ENCODE measurements around the gene LRRC17.

GRCh38 chr7:102976493-102976892, 63.7 kb downstream of the LRRC17 start:
- no peak for TF ChIP-seq POLR2AphosphoS5 (IDR thresholded peaks at IDR 0.05; ENCODE audit: low read depth, low read length)
- TF ChIP-seq, protein P1, sequence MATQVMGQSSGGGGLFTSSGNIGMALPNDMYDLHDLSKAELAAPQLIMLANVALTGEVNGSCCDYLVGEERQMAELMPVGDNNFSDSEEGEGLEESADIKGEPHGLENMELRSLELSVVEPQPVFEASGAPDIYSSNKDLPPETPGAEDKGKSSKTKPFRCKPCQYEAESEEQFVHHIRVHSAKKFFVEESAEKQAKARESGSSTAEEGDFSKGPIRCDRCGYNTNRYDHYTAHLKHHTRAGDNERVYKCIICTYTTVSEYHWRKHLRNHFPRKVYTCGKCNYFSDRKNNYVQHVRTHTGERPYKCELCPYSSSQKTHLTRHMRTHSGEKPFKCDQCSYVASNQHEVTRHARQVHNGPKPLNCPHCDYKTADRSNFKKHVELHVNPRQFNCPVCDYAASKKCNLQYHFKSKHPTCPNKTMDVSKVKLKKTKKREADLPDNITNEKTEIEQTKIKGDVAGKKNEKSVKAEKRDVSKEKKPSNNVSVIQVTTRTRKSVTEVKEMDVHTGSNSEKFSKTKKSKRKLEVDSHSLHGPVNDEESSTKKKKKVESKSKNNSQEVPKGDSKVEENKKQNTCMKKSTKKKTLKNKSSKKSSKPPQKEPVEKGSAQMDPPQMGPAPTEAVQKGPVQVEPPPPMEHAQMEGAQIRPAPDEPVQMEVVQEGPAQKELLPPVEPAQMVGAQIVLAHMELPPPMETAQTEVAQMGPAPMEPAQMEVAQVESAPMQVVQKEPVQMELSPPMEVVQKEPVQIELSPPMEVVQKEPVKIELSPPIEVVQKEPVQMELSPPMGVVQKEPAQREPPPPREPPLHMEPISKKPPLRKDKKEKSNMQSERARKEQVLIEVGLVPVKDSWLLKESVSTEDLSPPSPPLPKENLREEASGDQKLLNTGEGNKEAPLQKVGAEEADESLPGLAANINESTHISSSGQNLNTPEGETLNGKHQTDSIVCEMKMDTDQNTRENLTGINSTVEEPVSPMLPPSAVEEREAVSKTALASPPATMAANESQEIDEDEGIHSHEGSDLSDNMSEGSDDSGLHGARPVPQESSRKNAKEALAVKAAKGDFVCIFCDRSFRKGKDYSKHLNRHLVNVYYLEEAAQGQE (IDR thresholded peaks at IDR 0.05; ENCODE audit: insufficient read depth in 1 of 2, low read depth in 2 of 2, low read length in 1 of 2) = no peak

All from Panc1 (cell line).